ENCODE data around the gene TRIAP1. TPM values are rescaled to one million over a fixed set of nuclear protein-coding genes. Genes with fewer than 3 reads are reported as not detected.
"Not testable (repeated sequence)": the region's sequence is repeated elsewhere in the genome, so short reads cannot be mapped to it uniquely, and the experiment has no call there.

The TRIAP1 gene
- total RNA-seq = 10 to 100 TPM; 26.8 to 38.0 TPM

- Mint-ChIP-seq H3K9me3 (ENCODE audit: low read depth) (no peaks in the 10 kb centered on the region), H3K27me3 (no peaks in the 10 kb centered on the region), H3K4me1 (peaks cover 47% of the 10 kb centered on the region), H3K27ac (peak within 1 kb of the TSS; percentile 90), H3K4me3 (peak within 1 kb of the TSS; percentile 99), H3K36me3 (peaks cover 27% of the 10 kb centered on the region)
- DNase-seq (peak; percentile 93), ATAC-seq (peak; percentile 96)
- CTCF ChIA-PET = interaction anchor here (0.7 to 1.4 kb wide), 6 partner anchors 9 to 203 kb away, joined by 3 to 5 read pairs (median 3); partner anchors contain the start of gene DYNLL1
Observed at GRCh38 chr12:120445911-120446843, at the start of gene TRIAP1, which contains the start of gene GATC. TRIAP1 (minus strand) TSS chr12:120446384; CDS start chr12:120446372, 12 bp downstream. GATC (plus strand) TSS chr12:120446444; CDS start chr12:120446481, 37 bp downstream.

- peaks cover 17% of the 10 kb centered on the region for H3K36me3 Mint-ChIP-seq
- no peaks in the 10 kb centered on the region for H3K27me3 Mint-ChIP-seq
- ATAC-seq (peak; percentile 0), DNase-seq (no peak)
- CTCF ChIA-PET = interaction anchor here (0.9 to 5.3 kb wide), 7 partner anchors 21 to 65 kb away, joined by 3 to 29 read pairs (median 4); partner anchors contain the start of genes COX6A1 and SRSF9
- H3K27ac Mint-ChIP-seq = peak overlapping the region; percentile 54
- H3K4me3 Mint-ChIP-seq = peak overlapping the region; percentile 84
- no peaks in the 10 kb centered on the region for H3K9me3 Mint-ChIP-seq (ENCODE audit: low read depth)
- peaks cover 30% of the 10 kb centered on the region for H3K4me1 Mint-ChIP-seq
Observed at GRCh38 chr12:120495186-120495730, 49.1 kb upstream of the TRIAP1 start.

- peaks cover 9% of the 10 kb centered on the region for H3K4me1 Mint-ChIP-seq
- ATAC-seq = no peak
- no peak overlapping the region for H3K4me3 Mint-ChIP-seq
- no peaks in the 10 kb centered on the region for H3K9me3 Mint-ChIP-seq (ENCODE audit: low read depth)
- CTCF ChIA-PET = interaction anchor here (0.9 to 4.5 kb wide), 4 partner anchors 9 to 51 kb away, joined by 3 to 22 read pairs (median 8); partner anchors contain the start of gene SRSF9
- DNase-seq = no peak
- H3K27ac Mint-ChIP-seq = no peak overlapping the region
- H3K36me3 Mint-ChIP-seq = no peaks in the 10 kb centered on the region
- H3K27me3 Mint-ChIP-seq = no peaks in the 10 kb centered on the region
Observed at GRCh38 chr12:120490833-120491512, 44.8 kb upstream of the TRIAP1 start.

GRCh38 chr12:120490325-120490724 is 44.1 kb upstream of the TRIAP1 start:
- H3K9me3 Mint-ChIP-seq (ENCODE audit: low read depth) = no peaks in the 10 kb centered on the region
- H3K36me3 Mint-ChIP-seq = no peaks in the 10 kb centered on the region
- DNase-seq (no peak), ATAC-seq (no peak)
- H3K27me3 Mint-ChIP-seq = no peaks in the 10 kb centered on the region
- H3K4me1 Mint-ChIP-seq = peaks cover 6% of the 10 kb centered on the region
- CTCF ChIA-PET = interaction anchor here (2.8 to 4.5 kb wide), 2 partner anchors 13 to 21 kb away, joined by 10 to 22 read pairs; partner anchors contain the start of gene SRSF9
- no peak overlapping the region for H3K27ac Mint-ChIP-seq
- no peak overlapping the region for H3K4me3 Mint-ChIP-seq

GRCh38 chr12:120489018-120489417 is 42.8 kb upstream of the TRIAP1 start:
- no peaks in the 10 kb centered on the region for H3K27me3 Mint-ChIP-seq
- CTCF ChIA-PET = interaction anchor here (1.9 to 4.5 kb wide), 2 partner anchors 19 to 23 kb away, joined by 5 to 22 read pairs; partner anchors contain the start of gene SRSF9

GRCh38 chr12:120488057-120488640 is 42.0 kb upstream of the TRIAP1 start:
- Mint-ChIP-seq H3K4me1 (no peaks in the 10 kb centered on the region), H3K27me3 (no peaks in the 10 kb centered on the region), H3K27ac (no peak overlapping the region), H3K36me3 (no peaks in the 10 kb centered on the region), H3K4me3 (no peak overlapping the region), H3K9me3 (ENCODE audit: low read depth) (no peaks in the 10 kb centered on the region)
- DNase-seq (no peak), ATAC-seq (no peak)
- CTCF ChIA-PET = interaction anchor here (0.9 to 1.9 kb wide), 2 partner anchors 18 to 22 kb away, joined by 3 to 5 read pairs; partner anchors contain the start of gene SRSF9

More at GRCh38 chr12:120489018-120489417, 42.8 kb upstream of the TRIAP1 start:
- ATAC-seq (no peak), DNase-seq (no peak)
- no peaks in the 10 kb centered on the region for H3K4me1 Mint-ChIP-seq
- H3K27ac Mint-ChIP-seq = no peak overlapping the region
- no peaks in the 10 kb centered on the region for H3K9me3 Mint-ChIP-seq (ENCODE audit: low read depth)
- no peaks in the 10 kb centered on the region for H3K36me3 Mint-ChIP-seq
- H3K4me3 Mint-ChIP-seq = no peak overlapping the region

- H3K4me1 Mint-ChIP-seq; H3K27me3 Mint-ChIP-seq; H3K9me3 Mint-ChIP-seq (ENCODE audit: low read depth); ATAC-seq; H3K36me3 Mint-ChIP-seq; H3K4me3 Mint-ChIP-seq; DNase-seq; H3K27ac Mint-ChIP-seq: not testable (repeated sequence)
- CTCF ChIA-PET = interaction anchor here (0.8 to 1.9 kb wide), 3 partner anchors 9 to 21 kb away, joined by 3 to 5 read pairs (median 3); partner anchors contain the start of gene SRSF9
Observed at GRCh38 chr12:120487552-120487951, 41.4 kb upstream of the TRIAP1 start.

GRCh38 chr12:120485961-120486881 is 40.0 kb upstream of the TRIAP1 start:
- DNase-seq = no peak
- Mint-ChIP-seq H3K36me3 (peaks cover 2% of the 10 kb centered on the region), H3K4me3 (no peak overlapping the region), H3K27ac (no peak overlapping the region), H3K4me1 (peaks cover 2% of the 10 kb centered on the region), H3K9me3 (ENCODE audit: low read depth) (no peaks in the 10 kb centered on the region), H3K27me3 (no peaks in the 10 kb centered on the region)
- CTCF ChIA-PET = interaction anchor here (1.0 to 1.7 kb wide), 2 partner anchors 10 to 13 kb away, joined by 3 to 5 read pairs; no protein-coding TSS in a partner anchor
- ATAC-seq = no peak

GRCh38 chr12:120483621-120484020 is 37.4 kb upstream of the TRIAP1 start:
- DNase-seq (no peak), ATAC-seq (no peak)
- no peaks in the 10 kb centered on the region for H3K27me3 Mint-ChIP-seq
- peaks cover 2% of the 10 kb centered on the region for H3K36me3 Mint-ChIP-seq
- H3K9me3 Mint-ChIP-seq (ENCODE audit: low read depth) = no peaks in the 10 kb centered on the region
- peaks cover 14% of the 10 kb centered on the region for H3K4me1 Mint-ChIP-seq
- no peak overlapping the region for H3K4me3 Mint-ChIP-seq
- CTCF ChIA-PET = interaction anchor here (1.0 to 3.9 kb wide), 3 partner anchors 13 to 203 kb away, joined by 3 to 13 read pairs (median 5); partner anchors contain the start of genes MLEC and SRSF9
- no peak overlapping the region for H3K27ac Mint-ChIP-seq

GRCh38 chr12:120481022-120481767 is 35.0 kb upstream of the TRIAP1 start:
- H3K9me3 Mint-ChIP-seq (ENCODE audit: low read depth) = no peaks in the 10 kb centered on the region
- H3K4me1 Mint-ChIP-seq = peaks cover 14% of the 10 kb centered on the region
- CTCF ChIA-PET = interaction anchor here (1.2 to 3.9 kb wide), 3 partner anchors 11 to 15 kb away, joined by 3 to 13 read pairs (median 3); partner anchors contain the start of genes DYNLL1 and SRSF9
- H3K27ac Mint-ChIP-seq = no peak overlapping the region
- no peak overlapping the region for H3K4me3 Mint-ChIP-seq
- peaks cover 2% of the 10 kb centered on the region for H3K36me3 Mint-ChIP-seq
- ATAC-seq = peak; percentile 51
- no peak for DNase-seq
- no peaks in the 10 kb centered on the region for H3K27me3 Mint-ChIP-seq

- Mint-ChIP-seq H3K4me3 (no peak overlapping the region), H3K27me3 (no peaks in the 10 kb centered on the region), H3K4me1 (peaks cover 14% of the 10 kb centered on the region), H3K36me3 (peaks cover 2% of the 10 kb centered on the region), H3K9me3 (ENCODE audit: low read depth) (no peaks in the 10 kb centered on the region), H3K27ac (no peak overlapping the region)
- DNase-seq (no peak), ATAC-seq (no peak)
- CTCF ChIA-PET = interaction anchor here (1.0 to 1.4 kb wide), 2 partner anchors 14 to 48 kb away, joined by 3 read pairs; no protein-coding TSS in a partner anchor
Observed at GRCh38 chr12:120480211-120480610, 34.0 kb upstream of the TRIAP1 start.
